Panc1 (cell line): ENCODE measurements around the gene CMYA5. TPM values are rescaled to one million over a fixed set of nuclear protein-coding genes. Genes with fewer than 3 reads are reported as not detected.

ENCODE experiments used
- ATAC-seq: fragments of 200-7000 bp; cut with Tn5 transposase; 2 replicates; pipeline ENCODE4 v1.9.1; 2020; ENCODE audit warnings: mild to moderate bottlenecking, moderate library complexity
- BruUV-seq: library from RNA; stranded (reverse); fragments of 400-500 nt; replicated peaks from 2 replicates; lab custom pipeline; 2021; lab: Mats Ljungman, UMichigan
- CTCF ChIA-PET: fragments of 300-600 bp; sonication (Branson Sonifier 250); formaldehyde crosslinking; loops from one replicate; lab custom pipeline; 2022; ENCODE audit warnings: antibody characterized with exemption; lab: Charles Lee
- POLR2A ChIA-PET: fragments of 300-600 bp; sonication (Branson Sonifier 250); formaldehyde crosslinking; loops from one replicate; lab custom pipeline; 2022; ENCODE audit warnings: antibody characterized with exemption; lab: Charles Lee
- DNase-seq: peaks from one replicate; pipeline ENCODE4 v3.0.0-alpha.2; 2010; ENCODE audit warnings: low read depth, low spot score
- H3K27ac ChIP-seq: 2 replicates; pipeline ENCODE4 v1.5.1; 2011; ENCODE audit warnings: mild to moderate bottlenecking, low read length, inconsistent platforms
- H3K27me3 ChIP-seq: fragments of 200-500 bp; sonication (Bioruptor generic); 2 replicates; pipeline ENCODE4 v1.6.0; 2014; ENCODE audit warnings: low read length, inconsistent platforms; ENCODE audit not compliant: control insufficient read depth, insufficient read depth
- H3K36me3 ChIP-seq: fragments of 200-500 bp; sonication (Bioruptor generic); 2 replicates; pipeline ENCODE4 v1.5.1; 2014; ENCODE audit warnings: inconsistent platforms, mild to moderate bottlenecking, low read length, moderate library complexity; ENCODE audit not compliant: control insufficient read depth, insufficient read depth
- H3K4me1 ChIP-seq: 2 replicates; pipeline ENCODE4 v1.5.1; 2011; ENCODE audit warnings: inconsistent platforms, mild to moderate bottlenecking, low read length, moderate library complexity; ENCODE audit not compliant: control insufficient read depth, insufficient read depth
- H3K4me3 ChIP-seq, 2 experiments: 2 replicates each; pipeline ENCODE4 v1.5.1; 2011 to 2012; ENCODE audit warnings: low read depth in 2 of 2, low read length in 2 of 2, mild to moderate bottlenecking in 2 of 2, inconsistent platforms in 1 of 2, moderate library complexity in 1 of 2
- H3K9me3 ChIP-seq: fragments of 200-500 bp; sonication (Bioruptor generic); 2 replicates; pipeline ENCODE4 v1.5.1; 2014; ENCODE audit warnings: low read depth, mild to moderate bottlenecking, inconsistent platforms, low read length, moderate library complexity; ENCODE audit not compliant: control insufficient read depth, insufficient read depth
- CTCF ChIP-seq: fragments of 450-650 bp; IDR thresholded peaks from 2 replicates; pipeline ENCODE4 v1.5.1; 2017; ENCODE audit warnings: mild to moderate bottlenecking
- POLR2AphosphoS5 ChIP-seq: IDR thresholded peaks from 2 replicates; pipeline ENCODE4 v1.6.1; 2012; ENCODE audit warnings: mild to moderate bottlenecking, low read depth, low read length, moderate library complexity
- REST ChIP-seq, 2 experiments: IDR thresholded peaks; 2 replicates each; pipeline ENCODE4 v1.6.1; 2011 to 2012; ENCODE audit warnings: low read depth in 2 of 2, control low read depth in 1 of 2, low read length in 1 of 2, mild to moderate bottlenecking in 1 of 2, moderate library complexity in 1 of 2; ENCODE audit not compliant: insufficient read depth in 1 of 2
- SIN3A ChIP-seq: IDR thresholded peaks from 2 replicates; pipeline ENCODE4 v1.6.1; 2012; ENCODE audit warnings: low read depth, mild to moderate bottlenecking, low read length, moderate library complexity, borderline replicate concordance; ENCODE audit not compliant: insufficient read depth
- TCF7L2 ChIP-seq: IDR thresholded peaks from 2 replicates; pipeline ENCODE4 v1.6.1; 2011; ENCODE audit warnings: mild to moderate bottlenecking, low read depth, low read length, inconsistent platforms
- in situ Hi-C: cut with HindIII; loops from 2 replicates; pipeline ENCODE4 v1.10.0; 2016; ENCODE audit warnings: low sequenced_read_pairs, low pct_unique_long_range_greater_than_20kb
- intact Hi-C: fragments of 100-400 bp; cut with micrococcal nuclease; formaldehyde crosslinking; loops from one replicate; pipeline ENCODE4 v1.10.0; 2022; ENCODE audit not compliant: unreplicated experiment
- total RNA-seq: library from RNA; stranded (reverse); gene quantifications from one replicate; pipeline ENCODE4 v1.2.1, GENCODE V29; 2021; ENCODE audit not compliant: unreplicated experiment

The CMYA5 gene
- total RNA-seq, 1 experiment from 2014 or later: 0.31 TPM

- no peaks in the 10 kb centered on the region for H3K9me3 ChIP-seq
- ChIA-PET CTCF (no interaction called here), POLR2A (interaction anchor here (0.7 kb wide), 1 partner anchor 166 kb away, joined by 4 read pairs; no protein-coding TSS in a partner anchor)
- H3K36me3 ChIP-seq: no peaks in the 10 kb centered on the region
- no peak for DNase-seq
- H3K4me1 ChIP-seq: no peaks in the 10 kb centered on the region
- intact Hi-C loops: no loop called here
- no TSS peak for BruUV-seq
- in situ Hi-C loops: no loop called here
- no peak overlapping the region for H3K4me3 ChIP-seq
- no peaks in the 10 kb centered on the region for H3K27me3 ChIP-seq
- no peak for ATAC-seq
- TF ChIP-seq POLR2AphosphoS5 (no peak), CTCF (no peak), TCF7L2 (no peak), REST (IDR thresholded peaks at IDR 0.05; ENCODE audit: insufficient read depth in 1 of 2, low read depth in 2 of 2, low read length in 1 of 2) (no peak), SIN3A (no peak)
- no peak overlapping the region for H3K27ac ChIP-seq
Observed at GRCh38 chr5:79697222-79698170, 7.9 kb downstream of the CMYA5 start.

GRCh38 chr5:79699763-79700400 is 10.2 kb downstream of the CMYA5 start:
- intact Hi-C loops: loop anchor here (10.0 kb wide), 1 partner anchor 155 kb away; no protein-coding TSS in a partner anchor
- DNase-seq (no peak), ATAC-seq (no peak)
- in situ Hi-C loops: no loop called here
- Histone ChIP-seq H3K4me1 (no peaks in the 10 kb centered on the region), H3K9me3 (no peaks in the 10 kb centered on the region), H3K4me3 (no peak overlapping the region), H3K27ac (no peak overlapping the region), H3K36me3 (no peaks in the 10 kb centered on the region), H3K27me3 (no peaks in the 10 kb centered on the region)
- no TSS peak for BruUV-seq
- TF ChIP-seq REST (IDR thresholded peaks at IDR 0.05; ENCODE audit: insufficient read depth in 1 of 2, low read depth in 2 of 2, low read length in 1 of 2): no peak
- no peak for TF ChIP-seq TCF7L2
- TF ChIP-seq POLR2AphosphoS5: no peak
- no peak for TF ChIP-seq SIN3A
- no peak for TF ChIP-seq CTCF
- CTCF ChIA-PET: no interaction called here
- POLR2A ChIA-PET: no interaction called here
